Fibroblast of lung (primary cell): ENCODE measurements around the gene EFNA5.

Source experiments
- CTCF ChIP-seq, 2 donors: IDR thresholded peaks in 1 of 2; conservative IDR thresholded peaks in 1 of 2; 1 replicate in 1 of 2; 2 replicates in 1 of 2; pipeline ENCODE4 v1.5.1; 2011 to 2012; ENCODE audit warnings: low read length in 2 of 2, control low read depth in 1 of 2, inconsistent platforms in 1 of 2, low read depth in 1 of 2, mild to moderate bottlenecking in 1 of 2
- EZH2 ChIP-seq: IDR thresholded peaks from 2 replicates; pipeline ENCODE4 v1.5.1; 2012; ENCODE audit warnings: low read length, control low read depth, mild to moderate bottlenecking; ENCODE audit errors: missing control alignments

- TF ChIP-seq EZH2 (no peak), CTCF (conservative IDR thresholded peaks at IDR 0.05 in 1 of 2, IDR thresholded peaks at IDR 0.05 in 1 of 2; ENCODE audit: low read depth in 1 of 2, low read length in 2 of 2) (no peak)
These were observed 202.5 kb downstream of the EFNA5 start for GRCh38 chr5:107468276-107468675.
